ENCODE results near the gene DNAJB6.

DNAJB6 gene

GRCh38 chr7:157377436-157378124 is 40.8 kb downstream of the DNAJB6 start:
- Histone ChIP-seq H3K4me3 (ENCODE audit: low read depth in 1 of 2, low read length in 2 of 2) (no peak overlapping the region), H3K36me3 (ENCODE audit: insufficient read depth, low read length) (peaks cover 94% of the 10 kb centered on the region), H3K79me2 (ENCODE audit: insufficient read depth, low read length) (peaks cover 100% of the 10 kb centered on the region), H3K27me3 (ENCODE audit: insufficient read depth, low read length, poor library complexity) (no peaks in the 10 kb centered on the region), H3K27ac (ENCODE audit: low read length) (no peak overlapping the region), H2AFZ (ENCODE audit: low read depth, low read length) (no peak overlapping the region), H3K4me1 (ENCODE audit: insufficient read depth, low read length) (no peaks in the 10 kb centered on the region), H4K20me1 (ENCODE audit: insufficient read depth, low read length) (peaks cover 92% of the 10 kb centered on the region), H3K9me3 (ENCODE audit: insufficient read depth, low read length, severe bottlenecking) (no peaks in the 10 kb centered on the region), H3K4me2 (ENCODE audit: insufficient read depth, low read length) (no peak overlapping the region), H3K9ac (ENCODE audit: low read depth, low read length) (no peak overlapping the region)
- no peak for DNase-seq
- ATAC-seq (ENCODE audit: insufficient read depth, low read depth): no peak
- TF ChIP-seq CTCF (IDR thresholded peaks at IDR 0.05; ENCODE audit: borderline replicate concordance, extremely low read depth, low read length, poor library complexity, severe bottlenecking) (no peak), EZH2 (IDR thresholded peaks at IDR 0.05; ENCODE audit: borderline replicate concordance, low read depth, low read length, severe bottlenecking) (no peak)

GRCh38 chr7:157378390-157378789 is 41.6 kb downstream of the DNAJB6 start:
- H3K36me3 ChIP-seq (ENCODE audit: insufficient read depth, low read length): peaks cover 94% of the 10 kb centered on the region
- peaks cover 100% of the 10 kb centered on the region for H3K79me2 ChIP-seq (ENCODE audit: insufficient read depth, low read length)
- H3K27ac ChIP-seq (ENCODE audit: low read length): no peak overlapping the region
- H3K4me2 ChIP-seq (ENCODE audit: insufficient read depth, low read length): no peak overlapping the region
- H3K9me3 ChIP-seq (ENCODE audit: insufficient read depth, low read length, severe bottlenecking): no peaks in the 10 kb centered on the region
- H3K4me1 ChIP-seq (ENCODE audit: insufficient read depth, low read length): no peaks in the 10 kb centered on the region
- no peak overlapping the region for H2AFZ ChIP-seq (ENCODE audit: low read depth, low read length)
- ATAC-seq (ENCODE audit: insufficient read depth, low read depth): no peak
- peaks cover 90% of the 10 kb centered on the region for H4K20me1 ChIP-seq (ENCODE audit: insufficient read depth, low read length)
- no peaks in the 10 kb centered on the region for H3K27me3 ChIP-seq (ENCODE audit: insufficient read depth, low read length, poor library complexity)
- TF ChIP-seq EZH2 (IDR thresholded peaks at IDR 0.05; ENCODE audit: borderline replicate concordance, low read depth, low read length, severe bottlenecking) (no peak), CTCF (IDR thresholded peaks at IDR 0.05; ENCODE audit: borderline replicate concordance, extremely low read depth, low read length, poor library complexity, severe bottlenecking) (no peak)
- H3K4me3 ChIP-seq (ENCODE audit: low read depth in 1 of 2, low read length in 2 of 2): no peak overlapping the region
- no peak for DNase-seq
- H3K9ac ChIP-seq (ENCODE audit: low read depth, low read length): no peak overlapping the region

GRCh38 chr7:157379493-157379892 is 42.7 kb downstream of the DNAJB6 start:
- peaks cover 94% of the 10 kb centered on the region for H3K36me3 ChIP-seq (ENCODE audit: insufficient read depth, low read length)
- H2AFZ ChIP-seq (ENCODE audit: low read depth, low read length): no peak overlapping the region
- no peak for ATAC-seq (ENCODE audit: insufficient read depth, low read depth)
- no peak for DNase-seq
- no peaks in the 10 kb centered on the region for H3K27me3 ChIP-seq (ENCODE audit: insufficient read depth, low read length, poor library complexity)
- peaks cover 87% of the 10 kb centered on the region for H4K20me1 ChIP-seq (ENCODE audit: insufficient read depth, low read length)
- no peaks in the 10 kb centered on the region for H3K4me1 ChIP-seq (ENCODE audit: insufficient read depth, low read length)
- no peaks in the 10 kb centered on the region for H3K9me3 ChIP-seq (ENCODE audit: insufficient read depth, low read length, severe bottlenecking)
- H3K79me2 ChIP-seq (ENCODE audit: insufficient read depth, low read length): peaks cover 99% of the 10 kb centered on the region
- no peak overlapping the region for H3K27ac ChIP-seq (ENCODE audit: low read length)
- H3K4me2 ChIP-seq (ENCODE audit: insufficient read depth, low read length): no peak overlapping the region
- no peak overlapping the region for H3K9ac ChIP-seq (ENCODE audit: low read depth, low read length)
- H3K4me3 ChIP-seq (ENCODE audit: low read depth in 1 of 2, low read length in 2 of 2): no peak overlapping the region
- TF ChIP-seq EZH2 (IDR thresholded peaks at IDR 0.05; ENCODE audit: borderline replicate concordance, low read depth, low read length, severe bottlenecking) (no peak), CTCF (IDR thresholded peaks at IDR 0.05; ENCODE audit: borderline replicate concordance, extremely low read depth, low read length, poor library complexity, severe bottlenecking) (no peak)
